IPS DF 4.7 (cell line): ENCODE data around the gene PARS2.
"Not testable (repeated sequence)": the region's sequence is repeated elsewhere in the genome, so short reads cannot be mapped to it uniquely, and the experiment has no call there.

Source experiments
- DNase-seq: peaks from one replicate; pipeline ENCODE4 v3.0.0-alpha.2; 2013; ENCODE audit warnings: low spot score; ENCODE audit errors: extremely low read depth

Gene PARS2

DNA sequence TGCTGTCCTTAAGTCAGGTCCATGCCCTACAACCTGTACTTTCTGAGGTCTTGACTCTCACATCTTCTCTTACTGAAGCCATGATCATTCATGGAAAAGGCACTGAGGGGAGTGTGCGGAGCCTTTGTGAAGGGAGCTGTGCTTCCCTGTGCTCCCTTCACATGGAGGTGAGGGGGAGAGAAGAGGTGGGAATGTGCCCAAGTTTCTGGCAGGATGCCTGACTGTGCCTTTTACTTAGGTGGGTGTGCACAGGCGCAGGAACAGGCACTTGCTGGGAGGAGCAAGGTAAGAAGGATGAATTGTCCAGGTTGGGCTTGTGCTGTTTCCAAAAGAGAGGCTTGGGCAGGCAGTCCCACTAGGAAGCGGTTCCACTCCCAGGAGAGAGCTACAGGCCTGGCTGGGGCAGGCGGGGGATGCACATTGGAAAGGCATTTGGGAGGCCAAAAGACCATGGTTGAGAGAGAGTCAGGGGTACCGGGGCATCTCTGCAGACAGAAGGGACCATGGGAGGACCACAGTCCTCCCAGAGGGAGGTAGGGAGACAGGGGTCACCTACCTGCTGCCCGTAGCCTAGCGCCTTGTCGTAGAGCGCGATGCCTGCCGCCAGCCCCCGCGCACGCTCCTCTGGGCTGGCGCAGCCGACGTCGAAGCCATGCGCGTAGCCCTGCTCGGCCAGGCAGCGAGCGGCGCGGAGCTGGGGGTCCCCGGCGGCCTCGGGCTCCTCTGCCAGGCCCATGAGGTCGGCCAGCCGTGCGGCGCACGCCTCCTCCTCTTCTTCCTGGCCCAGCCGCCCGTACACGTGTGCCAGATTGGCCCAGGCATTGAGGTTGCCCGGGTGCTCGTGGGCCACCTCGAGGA is 35.9 kb upstream of the PARS2 start:
- DNase-seq: no peak

DNA sequence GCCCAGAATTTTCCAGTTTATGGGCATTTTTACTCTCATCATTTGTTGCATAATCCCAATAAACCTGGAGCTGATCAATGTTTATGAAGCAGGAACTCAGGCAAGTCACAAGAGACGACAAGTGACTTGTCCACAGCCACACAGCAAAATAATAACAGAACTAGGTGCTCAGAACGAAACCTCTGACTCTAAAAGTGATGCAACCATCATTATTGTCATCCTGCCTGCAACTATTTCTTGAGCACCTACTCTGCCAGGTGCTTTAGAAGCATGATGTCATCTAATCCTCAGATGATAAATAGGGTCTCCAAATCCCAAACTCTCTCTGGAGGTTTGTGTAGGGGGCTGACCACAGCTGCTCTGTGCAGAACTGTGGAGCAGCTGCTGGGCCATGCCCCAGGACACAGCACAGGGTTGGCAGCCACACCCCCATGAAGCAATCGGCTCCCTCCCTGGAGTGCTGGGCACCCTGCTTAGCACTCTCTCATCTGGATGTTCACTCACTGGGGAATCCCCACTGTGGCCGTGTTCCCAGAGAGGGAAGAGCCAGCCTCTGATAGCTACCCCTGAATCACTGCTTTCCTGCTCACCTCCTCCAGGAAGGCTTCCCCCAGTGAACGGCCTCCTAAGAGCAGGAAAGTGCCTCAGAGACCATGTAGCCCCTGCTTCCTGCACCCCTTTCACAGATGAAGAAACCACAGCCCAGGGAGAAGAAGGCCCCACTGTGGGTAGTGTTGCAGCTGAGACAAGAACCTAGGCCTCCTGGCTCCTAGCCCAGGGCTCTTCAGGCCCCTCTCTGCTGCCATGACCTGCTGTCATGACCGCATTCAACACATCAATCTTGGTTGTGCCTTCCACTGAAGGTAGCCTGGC is 34.7 kb upstream of the PARS2 start:
- no peak for DNase-seq

DNA sequence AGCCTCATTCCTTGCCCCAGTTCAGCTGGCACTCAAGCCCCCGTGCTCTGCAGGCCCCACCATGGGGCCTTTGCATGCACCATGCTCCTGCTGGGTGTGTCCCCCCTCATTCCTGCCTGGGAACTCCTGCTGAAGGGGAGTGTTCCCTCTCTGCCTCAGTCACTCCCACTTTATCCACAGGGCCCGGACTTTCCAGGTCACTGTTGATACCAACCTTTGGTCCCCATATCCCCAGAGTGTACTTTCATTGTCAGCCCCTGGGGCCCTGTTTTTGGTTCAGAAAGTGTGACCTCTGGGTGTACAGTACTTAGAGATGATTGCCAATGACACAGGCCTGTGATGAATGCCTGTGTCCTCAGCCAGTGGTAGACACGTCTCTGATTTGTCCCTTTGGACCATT is 33.9 kb upstream of the PARS2 start:
- DNase-seq: no peak

GRCh38 chr1:54796902-54797301 is 32.6 kb upstream of the PARS2 start:
- DNase-seq: no peak

DNA sequence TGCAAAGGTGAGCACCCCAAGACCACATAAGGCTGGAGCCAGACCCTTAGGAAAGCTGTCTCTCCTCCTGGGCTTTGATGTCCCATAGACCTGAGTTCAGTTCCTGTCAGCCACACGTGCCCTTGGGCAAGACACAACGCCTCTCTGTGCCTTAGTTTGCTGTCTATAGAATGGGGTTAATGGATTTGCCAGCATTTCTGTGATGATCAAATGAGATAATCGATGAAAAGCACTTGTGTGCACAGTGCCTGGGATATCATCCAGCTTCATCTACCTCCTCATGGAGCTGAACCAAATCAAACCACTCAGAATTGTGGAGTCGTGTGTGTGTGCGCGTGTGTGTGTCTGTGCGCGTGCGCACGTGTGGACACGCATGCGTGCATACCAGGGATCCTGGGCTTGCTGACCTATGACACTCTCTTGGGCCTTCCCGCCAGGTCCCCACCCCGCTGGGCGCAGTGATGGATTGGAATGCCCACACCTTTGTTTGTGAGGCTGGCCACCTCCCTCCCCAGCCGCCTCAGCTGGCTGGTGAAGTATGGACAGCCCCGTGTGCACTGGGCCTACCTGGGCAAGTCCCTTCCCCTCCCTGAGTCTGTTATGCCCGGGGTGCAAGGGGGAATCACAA is 31.6 kb upstream of the PARS2 start:
- no peak for DNase-seq

- DNase-seq: no peak
Observed at GRCh38 chr1:54795356-54795665, 31.0 kb upstream of the PARS2 start.

DNA sequence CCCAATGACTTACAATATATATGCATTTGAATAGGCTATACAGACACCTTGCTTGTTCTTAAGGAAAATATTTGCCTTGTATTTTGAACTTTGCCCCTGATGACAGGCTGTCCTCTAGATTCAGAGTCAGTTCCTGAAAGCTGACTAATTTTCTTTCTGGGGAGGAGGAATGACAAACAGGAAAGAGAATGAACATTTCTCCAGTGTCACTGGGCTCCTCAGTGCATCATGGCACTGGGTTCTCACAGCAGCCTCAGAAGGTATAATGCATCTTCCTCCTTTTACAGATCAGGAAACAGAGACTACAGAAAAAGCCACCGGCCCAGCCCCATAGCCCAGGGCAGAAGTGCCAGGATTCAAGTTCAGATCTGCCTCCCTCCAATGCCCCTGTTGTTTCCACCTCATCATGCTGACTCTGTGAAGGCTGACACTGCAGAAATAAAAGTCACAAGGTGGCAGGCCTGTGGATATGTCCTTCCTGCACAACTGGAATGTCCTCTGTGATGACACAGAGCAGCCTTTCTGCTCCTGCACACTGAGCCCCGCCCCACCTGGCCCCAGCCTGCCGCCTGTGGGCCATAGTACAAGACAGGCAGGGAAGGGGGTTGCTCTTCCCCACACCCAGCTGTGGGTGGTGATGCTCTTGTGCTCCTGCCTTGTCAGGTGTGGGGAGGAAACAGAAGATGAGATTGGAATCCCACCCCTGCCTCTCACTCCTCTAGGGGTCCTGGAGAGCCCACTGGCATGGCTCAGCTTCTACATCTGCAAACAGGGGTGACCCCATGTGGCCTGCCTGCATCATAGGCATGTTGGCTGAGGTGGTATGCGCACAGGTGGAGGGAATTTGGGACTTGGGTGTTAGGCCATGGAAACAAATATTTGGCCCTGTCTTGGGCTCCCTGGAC is 30.4 kb upstream of the PARS2 start:
- no peak for DNase-seq

DNA sequence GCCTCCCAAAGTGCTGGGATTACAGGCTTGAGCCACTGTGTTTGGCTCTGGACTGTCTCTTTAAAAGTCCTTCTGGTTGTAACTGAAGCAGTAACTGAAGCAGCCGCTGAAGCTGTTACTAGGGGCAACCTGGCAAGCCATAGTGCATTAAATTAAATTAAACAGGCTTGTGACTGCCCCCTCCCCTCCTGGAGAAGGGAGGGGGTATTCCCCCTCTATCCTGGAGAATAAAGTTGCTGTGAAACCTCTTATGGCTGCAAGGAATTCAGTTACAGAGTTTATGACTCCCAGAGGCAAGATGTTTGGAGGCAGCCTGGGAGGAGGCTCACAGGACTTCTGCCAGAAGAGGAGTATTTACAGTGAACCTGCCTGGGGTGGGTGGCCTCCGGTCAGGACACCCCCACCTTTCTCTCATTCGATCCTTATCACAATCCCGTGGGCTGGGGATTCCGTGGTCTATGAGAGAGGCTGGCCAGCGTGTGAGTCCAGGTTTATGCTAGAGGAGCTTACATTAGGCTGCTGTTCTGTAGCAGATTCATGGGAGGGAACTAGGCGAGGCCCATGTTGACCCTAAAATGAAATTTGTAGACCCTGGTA is 28.5 kb upstream of the PARS2 start:
- DNase-seq: no peak

DNA sequence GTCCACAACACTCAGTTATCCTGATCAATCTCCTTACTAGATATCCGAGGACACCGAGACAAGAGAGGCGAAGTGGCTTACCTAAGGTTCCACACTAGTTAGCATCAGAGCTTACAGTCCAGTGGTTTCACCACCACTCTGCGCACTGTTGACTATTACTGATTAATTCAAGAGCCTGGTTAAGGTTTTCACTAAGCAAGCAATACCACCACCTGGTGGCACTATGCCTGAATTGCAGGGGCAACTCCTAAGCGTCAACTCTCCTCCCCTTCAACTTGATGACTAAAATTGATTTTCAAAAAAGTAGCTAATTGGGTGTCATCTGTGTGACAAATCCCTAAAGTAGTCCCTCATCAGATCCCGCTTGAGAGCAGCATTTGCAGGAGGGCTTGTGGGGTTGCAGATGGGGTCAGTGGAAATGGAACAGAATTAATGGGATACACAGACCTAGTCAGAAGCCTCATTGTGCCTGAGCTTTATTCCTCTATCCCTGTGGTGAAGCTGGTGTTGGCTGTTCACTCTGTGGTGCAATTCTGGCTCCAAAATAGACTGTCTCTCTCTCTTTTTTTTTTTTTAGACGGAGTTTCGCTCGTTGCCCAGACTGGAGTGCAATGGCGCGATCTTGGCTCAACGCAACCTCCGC is 27.7 kb upstream of the PARS2 start:
- no peak for DNase-seq

DNA sequence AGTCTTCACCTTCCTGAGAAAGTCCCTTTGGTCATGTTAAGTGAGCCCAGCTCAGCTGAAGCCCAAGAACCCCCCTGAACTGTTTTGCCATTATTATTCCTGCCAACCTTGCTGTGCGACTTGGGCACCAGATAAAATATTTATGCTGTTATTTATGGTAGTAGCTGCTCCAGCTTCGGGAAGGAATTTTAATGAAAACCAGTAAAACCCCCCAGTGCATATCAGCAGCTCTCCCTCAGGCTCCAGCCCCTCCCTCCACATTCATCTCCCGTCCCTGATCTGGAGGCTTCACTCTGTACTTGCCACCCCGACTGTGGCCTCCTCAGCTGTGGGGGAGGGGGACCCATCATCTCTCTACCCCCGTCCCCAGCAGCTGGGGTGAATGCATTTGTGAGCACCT is 24.1 kb upstream of the PARS2 start:
- DNase-seq: no peak

DNA sequence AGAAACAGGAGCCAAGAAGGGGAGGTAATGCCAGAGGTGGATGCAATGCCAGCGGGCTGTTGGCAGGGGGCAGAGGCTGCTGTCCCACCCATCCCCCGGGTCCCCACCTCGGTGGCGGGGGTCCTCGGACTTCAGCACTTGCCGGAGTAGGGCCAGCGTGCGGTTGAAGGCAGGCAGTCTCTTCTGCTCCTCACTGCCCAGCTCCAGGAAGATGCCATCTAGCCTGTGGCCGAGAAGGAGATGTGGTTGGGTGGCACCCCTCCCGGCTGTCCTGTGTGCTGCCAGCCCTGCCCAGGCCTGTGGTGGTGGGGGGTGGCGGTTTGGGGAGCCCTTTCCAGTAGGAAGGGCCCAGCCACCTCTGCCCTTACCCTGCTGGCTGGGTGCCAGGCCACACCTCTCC is 23.3 kb upstream of the PARS2 start:
- DNase-seq: no peak

DNA sequence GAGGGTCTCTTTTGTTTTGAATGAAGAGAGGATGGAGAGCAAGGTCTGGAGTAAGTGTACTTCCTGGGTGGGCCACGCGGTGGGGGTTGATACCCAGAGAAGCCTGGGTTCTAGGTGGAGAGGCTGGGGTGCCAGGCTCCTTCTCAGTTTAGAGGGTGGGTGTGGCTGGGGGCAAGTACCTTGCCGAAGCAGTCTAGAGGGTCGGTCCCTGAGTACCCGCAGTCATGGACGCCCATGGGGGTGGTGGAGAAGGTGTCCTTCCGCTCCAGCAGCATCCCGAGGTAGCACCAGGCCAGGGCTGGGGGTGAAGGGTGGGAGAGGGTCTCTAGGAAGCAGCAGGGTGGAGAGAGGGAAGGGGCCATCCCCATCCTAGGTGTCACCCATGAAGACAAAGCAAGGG is 22.5 kb upstream of the PARS2 start:
- no peak for DNase-seq

DNA sequence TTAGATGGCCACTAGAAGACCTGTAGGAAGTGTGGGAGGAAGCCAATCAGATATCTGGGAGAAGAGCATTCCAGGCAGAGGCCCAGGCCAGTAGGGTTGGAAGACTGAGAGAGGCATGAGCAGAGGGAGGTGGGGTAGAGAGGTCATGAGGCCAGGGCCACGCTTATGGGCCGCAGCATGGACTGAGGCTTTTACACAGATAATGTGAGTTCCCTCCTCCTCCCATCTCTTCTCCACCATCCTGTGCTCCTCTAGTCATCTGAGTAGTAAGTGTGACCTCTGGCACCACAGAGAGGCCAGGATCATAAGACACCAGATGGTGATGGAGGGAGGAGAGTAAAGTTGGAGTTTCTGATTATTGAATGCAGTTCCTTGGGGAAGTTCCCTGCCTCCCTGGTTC is 19.7 kb upstream of the PARS2 start:
- no peak for DNase-seq

DNA sequence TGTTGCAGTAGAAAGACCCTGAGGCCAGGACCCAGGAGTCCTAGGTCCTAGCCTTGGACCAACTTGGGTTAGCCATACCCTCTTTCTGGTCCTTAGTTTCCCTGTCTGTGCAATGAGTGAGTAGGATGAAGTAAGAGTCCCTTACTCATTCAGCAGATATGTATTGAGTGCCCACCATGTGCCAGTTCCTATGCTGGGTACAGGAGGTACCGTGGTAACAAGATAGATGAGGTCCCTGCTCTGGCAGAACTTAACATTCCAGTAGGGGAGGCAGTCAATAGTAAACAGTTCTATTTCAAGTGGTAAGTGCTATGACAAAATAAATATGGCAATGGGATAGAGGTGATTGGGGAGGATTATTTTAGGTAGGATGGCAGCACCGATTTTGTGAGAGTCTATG is 18.3 kb upstream of the PARS2 start:
- DNase-seq: no peak

- no peak for DNase-seq
Observed at GRCh38 chr1:54782156-54782555, 17.8 kb upstream of the PARS2 start.

GRCh38 chr1:54781023-54781723 is 16.9 kb upstream of the PARS2 start:
- DNase-seq: no peak

DNA sequence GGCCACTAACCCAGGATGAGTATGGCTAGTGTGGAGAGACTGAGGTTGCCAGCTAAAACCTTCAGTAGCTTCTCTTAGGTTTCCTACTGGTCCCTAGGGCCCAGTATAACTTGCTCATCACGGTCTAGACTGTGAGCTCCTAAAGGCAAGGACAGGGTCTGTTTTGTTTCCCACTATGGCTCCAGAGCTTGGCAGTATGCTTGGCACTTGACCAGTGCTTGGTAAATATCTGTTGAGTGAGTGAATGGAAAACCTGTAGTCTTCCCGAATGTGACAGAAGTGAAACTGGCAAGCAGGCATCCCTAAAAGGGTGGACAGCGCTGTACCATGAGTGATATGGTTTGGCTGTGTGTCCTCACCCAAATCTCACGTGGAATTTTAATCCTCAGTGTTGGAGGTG is 13.1 kb upstream of the PARS2 start:
- DNase-seq: no peak

DNA sequence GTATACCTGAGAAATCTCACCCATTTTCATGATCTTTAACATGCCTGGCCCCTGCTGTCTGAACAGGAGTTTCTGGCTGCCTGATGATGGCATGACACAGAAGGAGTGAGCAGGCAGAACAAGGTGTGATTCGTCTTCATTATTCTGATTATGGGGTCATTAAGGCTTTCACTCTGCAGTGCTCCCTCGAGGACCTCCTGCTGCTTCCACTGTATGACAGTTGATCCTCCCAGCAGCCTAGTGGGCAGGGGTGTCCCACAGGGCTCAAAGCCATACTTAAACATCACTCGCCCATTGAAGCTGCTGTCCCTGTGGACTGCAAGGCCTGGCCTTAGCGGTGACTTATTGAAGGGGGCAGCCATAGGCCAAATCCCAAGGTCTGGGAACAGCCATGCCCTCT is 12.7 kb upstream of the PARS2 start:
- DNase-seq: no peak

GRCh38 chr1:54775828-54776721 is 11.8 kb upstream of the PARS2 start:
- not testable (repeated sequence) for DNase-seq
